ENCODE results near the gene SHROOM3. TPM values are rescaled to one million over a fixed set of nuclear protein-coding genes. Genes with fewer than 3 reads are reported as not detected.

Gene SHROOM3
- total and polyA plus RNA-seq, 2 donors from 2014 or later = 5.5 to 67.3 TPM

GRCh38 chr4:76544725-76545124 lies 109.7 kb downstream of the SHROOM3 start:
- H3K9me3 ChIP-seq (ENCODE audit: control insufficient read depth in 2 of 3, insufficient read depth in 1 of 3, low read length in 3 of 3) = peaks cover 0 to 1% (median 0%) of the 10 kb centered on the region in 3 donors
- H3K9ac ChIP-seq (ENCODE audit: low read length in 3 of 3) = no peak overlapping the region
- H3K36me3 ChIP-seq (ENCODE audit: control insufficient read depth in 2 of 3, insufficient read depth in 3 of 3, low read length in 3 of 3) = no peaks in the 10 kb centered on the region
- no peak overlapping the region for H3K4me3 ChIP-seq (ENCODE audit: low read length in 3 of 3)
- DNase-seq (peak in 3 of 5 donors; percentile 41 to 86 (median 73)), FAIRE-seq (no peak)
- H3K27me3 ChIP-seq (ENCODE audit: control insufficient read depth, insufficient read depth, low read length) = no peaks in the 10 kb centered on the region
- intact Hi-C loops (cut with DNase I) = no loop called here
- H3K4me1 ChIP-seq (ENCODE audit: control insufficient read depth in 2 of 3, insufficient read depth in 2 of 3, low read depth in 1 of 3, low read length in 3 of 3) = peaks cover 0 to 16% (median 15%) of the 10 kb centered on the region in 3 donors
- H3K27ac ChIP-seq (ENCODE audit: low read depth in 2 of 2, low read length in 2 of 2) = no peak overlapping the region
- no peak for TF ChIP-seq CTCF (IDR thresholded peaks at IDR 0.05; ENCODE audit: borderline replicate concordance, extremely low read depth, insufficient read depth)

- no peak for FAIRE-seq
- TF ChIP-seq CTCF (IDR thresholded peaks at IDR 0.05; ENCODE audit: borderline replicate concordance, extremely low read depth, insufficient read depth) = no peak
- H3K9ac ChIP-seq (ENCODE audit: low read length in 3 of 3) = no peak overlapping the region
These were observed 110.3 kb downstream of the SHROOM3 start for GRCh38 chr4:76545226-76545884.

GRCh38 chr4:76546327-76546726 lies 111.3 kb downstream of the SHROOM3 start:
- H3K36me3 ChIP-seq (ENCODE audit: control insufficient read depth in 2 of 3, insufficient read depth in 3 of 3, low read length in 3 of 3) = no peaks in the 10 kb centered on the region
- intact Hi-C loops (cut with DNase I) = no loop called here
- FAIRE-seq (no peak), DNase-seq (no peak)
- H3K9ac ChIP-seq (ENCODE audit: low read length in 3 of 3) = peak overlapping the region in 1 of 3 donors; percentile 30
- H3K9me3 ChIP-seq (ENCODE audit: control insufficient read depth in 2 of 3, insufficient read depth in 1 of 3, low read length in 3 of 3) = peaks cover 0 to 1% (median 0%) of the 10 kb centered on the region in 3 donors
- no peaks in the 10 kb centered on the region for H3K27me3 ChIP-seq (ENCODE audit: control insufficient read depth, insufficient read depth, low read length)
- peaks cover 0 to 16% (median 15%) of the 10 kb centered on the region in 3 donors for H3K4me1 ChIP-seq (ENCODE audit: control insufficient read depth in 2 of 3, insufficient read depth in 2 of 3, low read depth in 1 of 3, low read length in 3 of 3)
- peak overlapping the region in 1 of 2 donors; percentile 43 for H3K27ac ChIP-seq (ENCODE audit: low read depth in 2 of 2, low read length in 2 of 2)
- no peak for TF ChIP-seq CTCF (IDR thresholded peaks at IDR 0.05; ENCODE audit: borderline replicate concordance, extremely low read depth, insufficient read depth)
- H3K4me3 ChIP-seq (ENCODE audit: low read length in 3 of 3) = no peak overlapping the region

More at GRCh38 chr4:76545226-76545884, 110.3 kb downstream of the SHROOM3 start:
- intact Hi-C loops (cut with DNase I) = no loop called here
- H3K36me3 ChIP-seq (ENCODE audit: control insufficient read depth in 2 of 3, insufficient read depth in 3 of 3, low read length in 3 of 3) = no peaks in the 10 kb centered on the region
- peaks cover 0 to 16% (median 15%) of the 10 kb centered on the region in 3 donors for H3K4me1 ChIP-seq (ENCODE audit: control insufficient read depth in 2 of 3, insufficient read depth in 2 of 3, low read depth in 1 of 3, low read length in 3 of 3)
- peaks cover 0 to 1% (median 0%) of the 10 kb centered on the region in 3 donors for H3K9me3 ChIP-seq (ENCODE audit: control insufficient read depth in 2 of 3, insufficient read depth in 1 of 3, low read length in 3 of 3)
- H3K27me3 ChIP-seq (ENCODE audit: control insufficient read depth, insufficient read depth, low read length) = no peaks in the 10 kb centered on the region
- no peak overlapping the region for H3K4me3 ChIP-seq (ENCODE audit: low read length in 3 of 3)
- DNase-seq = peak in 4 of 5 donors; percentile 77 to 95 (median 88)
- no peak overlapping the region for H3K27ac ChIP-seq (ENCODE audit: low read depth in 2 of 2, low read length in 2 of 2)

Measured in kidney (tissue), 14 donors.